Hepatic stellate cell (primary cell): Measurements from ENCODE around the gene USP2.

Experiments
- DNase-seq: peaks from one replicate; pipeline ENCODE4 v3.0.0; 2011; ENCODE audit warnings: low spot score

The USP2 gene

GRCh38 chr11:119320776-119321524, 60.5 kb downstream of the USP2 start:
- DNase-seq = peak; percentile 70

- DNase-seq = peak; percentile 60
Measured at GRCh38 chr11:119320240-119320775, 61.2 kb downstream of the USP2 start.

GRCh38 chr11:119319700-119320239, 61.7 kb downstream of the USP2 start:
- no peak for DNase-seq

GRCh38 chr11:119319136-119319699, 62.3 kb downstream of the USP2 start:
- no peak for DNase-seq

GRCh38 chr11:119318240-119319135, 63.0 kb downstream of the USP2 start:
- DNase-seq = peak; percentile 84

- no peak for DNase-seq
Measured at GRCh38 chr11:119317592-119318239, 63.8 kb downstream of the USP2 start.

GRCh38 chr11:119316729-119317591, 64.5 kb downstream of the USP2 start, which contains the start of gene MCAM:
Gene MCAM (minus strand): TSS chr11:119317130. CDS start chr11:119317101, 29 bp downstream.
- peak; percentile 66 for DNase-seq

- DNase-seq = peak; percentile 56
Measured at GRCh38 chr11:119316016-119316728, 65.3 kb downstream of the USP2 start.

- peak; percentile 67 for DNase-seq
Measured at GRCh38 chr11:119315131-119316015, 66.1 kb downstream of the USP2 start.

GRCh38 chr11:119314726-119315125, 66.8 kb downstream of the USP2 start:
- DNase-seq = no peak

GRCh38 chr11:119310682-119311052, 70.8 kb downstream of the USP2 start:
- no peak for DNase-seq

- no peak for DNase-seq
Measured at GRCh38 chr11:119309953-119310681, 71.4 kb downstream of the USP2 start.

GRCh38 chr11:119309411-119309810, 72.1 kb downstream of the USP2 start:
- DNase-seq = no peak

GRCh38 chr11:119307974-119308373, 73.5 kb downstream of the USP2 start:
- DNase-seq = no peak

GRCh38 chr11:119307219-119307618, 74.3 kb downstream of the USP2 start:
- no peak for DNase-seq

- peak; percentile 59 for DNase-seq
Measured at GRCh38 chr11:119306373-119306890, 75.1 kb downstream of the USP2 start.

GRCh38 chr11:119305556-119306372, 75.7 kb downstream of the USP2 start:
- DNase-seq = no peak
